ENCODE data around the gene GABBR1. TPM values are rescaled to one million over a fixed set of nuclear protein-coding genes. Genes with fewer than 3 reads are reported as not detected.

Gene GABBR1
- polyA plus RNA-seq, 1 of the 3 experiments (the other 2 are of a cell fraction) = 26.8 TPM

GRCh38 chr6:29557320-29557719, 75.7 kb downstream of the GABBR1 start:
- Histone ChIP-seq H4K20me1 (ENCODE audit: insufficient read depth) (no peaks in the 10 kb centered on the region), H3K79me2 (ENCODE audit: insufficient read depth) (no peaks in the 10 kb centered on the region), H3F3A (replicated peaks; ENCODE audit: insufficient read depth) (no peaks in the 10 kb centered on the region), H3K9ac (no peak overlapping the region), H3K4me1 (ENCODE audit: control insufficient read depth in 1 of 2, insufficient read depth in 2 of 2, low read depth in 1 of 2, low read length in 1 of 2) (no peaks in the 10 kb centered on the region), H3K9me3 (no peaks in the 10 kb centered on the region), H3K27ac (ENCODE audit: low read depth in 2 of 2, low read length in 1 of 2) (no peak overlapping the region), H3K4me2 (no peak overlapping the region), H3K9me2 (no peaks in the 10 kb centered on the region), H3K4me3 (ENCODE audit: low read depth in 2 of 2, low read length in 1 of 2) (no peak overlapping the region), H2AFZ (ENCODE audit: low read depth) (no peak overlapping the region), H3K36me3 (replicated peaks in 1 of 2; ENCODE audit: control insufficient read depth in 1 of 2, insufficient read depth in 2 of 2, low read length in 1 of 2) (no peaks in the 10 kb centered on the region), H3K27me3 (ENCODE audit: insufficient read depth) (peaks cover 67% of the 10 kb centered on the region)
- no peak for TF ChIP-seq SMC3 (IDR thresholded peaks at IDR 0.05; ENCODE audit: low read depth, low read length)
- no peak for TF ChIP-seq USF1 (IDR thresholded peaks at IDR 0.05; ENCODE audit: borderline replicate concordance, low read depth)
- TF ChIP-seq EP300 (IDR thresholded peaks at IDR 0.05; ENCODE audit: borderline replicate concordance in 1 of 2, low read depth in 1 of 2, low read length in 1 of 2) = no peak
- TF ChIP-seq GATA2 (CRISPR knock-in tag; IDR thresholded peaks at IDR 0.05) = no peak
- no peak for TF ChIP-seq USF2 (IDR thresholded peaks at IDR 0.05; ENCODE audit: borderline replicate concordance, low read depth, low read length)
- TF ChIP-seq NRF1 (IDR thresholded peaks at IDR 0.05; ENCODE audit: low read depth, low read length) = no peak
- no peak for TF ChIP-seq ELF1 (IDR thresholded peaks at IDR 0.05)
- TF ChIP-seq MEF2A (IDR thresholded peaks at IDR 0.05; ENCODE audit: borderline replicate concordance, low read depth) = no peak
- no peak for DNase-seq
- POLR2A ChIA-PET = no interaction called here
- CTCF ChIA-PET = no interaction called here

GRCh38 chr6:29554764-29555163, 78.2 kb downstream of the GABBR1 start:
- ChIA-PET CTCF (no interaction called here), POLR2A (no interaction called here)
- Histone ChIP-seq H4K20me1 (ENCODE audit: insufficient read depth) (no peaks in the 10 kb centered on the region), H3K27ac (ENCODE audit: low read depth in 2 of 2, low read length in 1 of 2) (no peak overlapping the region), H3K27me3 (ENCODE audit: insufficient read depth) (peaks cover 72% of the 10 kb centered on the region), H3K9me3 (no peaks in the 10 kb centered on the region), H3K4me3 (ENCODE audit: low read depth in 2 of 2, low read length in 1 of 2) (no peak overlapping the region), H3K36me3 (replicated peaks in 1 of 2; ENCODE audit: control insufficient read depth in 1 of 2, insufficient read depth in 2 of 2, low read length in 1 of 2) (no peaks in the 10 kb centered on the region), H3K9ac (no peak overlapping the region), H3K79me2 (ENCODE audit: insufficient read depth) (no peaks in the 10 kb centered on the region), H3F3A (replicated peaks; ENCODE audit: insufficient read depth) (no peaks in the 10 kb centered on the region), H2AFZ (ENCODE audit: low read depth) (no peak overlapping the region), H3K9me2 (no peaks in the 10 kb centered on the region), H3K4me2 (no peak overlapping the region), H3K4me1 (ENCODE audit: control insufficient read depth in 1 of 2, insufficient read depth in 2 of 2, low read depth in 1 of 2, low read length in 1 of 2) (no peaks in the 10 kb centered on the region)
- no peak for DNase-seq
- WGBS (ENCODE audit: low lambda C conversion rate) = 35% methylated on average over 5 of the region's 5 CpGs
- TF ChIP-seq NFIC (IDR thresholded peaks at IDR 0.05; ENCODE audit: borderline replicate concordance) (no peak), RFX5 (IDR thresholded peaks at IDR 0.05; ENCODE audit: low read length) (no peak), GATA2 (CRISPR knock-in tag; IDR thresholded peaks at IDR 0.05) (no peak), EZH2phosphoT487 (IDR thresholded peaks at IDR 0.05; ENCODE audit: borderline replicate concordance, low read depth) (no peak), GABPA (IDR thresholded peaks at IDR 0.05; ENCODE audit: low read depth) (no peak), USF2 (IDR thresholded peaks at IDR 0.05; ENCODE audit: borderline replicate concordance, low read depth, low read length) (no peak), YY1 (IDR thresholded peaks at IDR 0.05; ENCODE audit: low read depth) (no peak), POLR2AphosphoS5 (IDR thresholded peaks at IDR 0.05; ENCODE audit: low read depth, low read length) (no peak), IRF3 (IDR thresholded peaks at IDR 0.05; ENCODE audit: low read depth, low read length) (no peak), USF1 (IDR thresholded peaks at IDR 0.05; ENCODE audit: borderline replicate concordance, low read depth) (no peak), ZBTB33 (IDR thresholded peaks at IDR 0.05; ENCODE audit: borderline replicate concordance, low read depth) (no peak), MAX (IDR thresholded peaks at IDR 0.05; ENCODE audit: low read depth) (no peak), SIN3A (IDR thresholded peaks at IDR 0.05; ENCODE audit: borderline replicate concordance, low read depth, low read length) (no peak), RXRA (IDR thresholded peaks at IDR 0.05; ENCODE audit: borderline replicate concordance, low read depth) (no peak), MEF2A (IDR thresholded peaks at IDR 0.05; ENCODE audit: borderline replicate concordance, low read depth) (no peak), TEAD4 (IDR thresholded peaks at IDR 0.05; ENCODE audit: borderline replicate concordance, insufficient read depth) (no peak), FOXM1 (IDR thresholded peaks at IDR 0.05; ENCODE audit: low read depth) (no peak)
